Lung (tissue), 12 donors: ENCODE data around the gene ALDH1A1. TPM values are rescaled to one million over a fixed set of nuclear protein-coding genes. Genes with fewer than 3 reads are reported as not detected.

Experiments used
- ATAC-seq: fragments of 200-7000 bp; cut with Tn5 transposase; one replicate; pipeline ENCODE4 v1.9.1; 2020; ENCODE audit warnings: moderate number of reproducible peaks; ENCODE audit not compliant: insufficient read depth, low FRiP score
- DNase-seq, 3 donors: peaks; one replicate each; pipeline ENCODE4 v3.0.0-alpha.2; 2013 to 2017
- H3K27ac ChIP-seq, 2 donors: one replicate each; pipeline ENCODE4 v1.5.1; 2013; ENCODE audit warnings: mild to moderate bottlenecking in 2 of 2, moderate library complexity in 2 of 2, control low read depth in 1 of 2, inconsistent platforms in 1 of 2, low read depth in 1 of 2, low read length in 1 of 2
- H3K27me3 ChIP-seq, 3 donors: one replicate each; pipeline ENCODE4 v1.5.1; 2013; ENCODE audit warnings: low read length in 2 of 3; ENCODE audit not compliant: control insufficient read depth in 3 of 3, insufficient read depth in 3 of 3
- H3K36me3 ChIP-seq, 4 donors: one replicate each; pipeline ENCODE4 v1.5.1; 2013; ENCODE audit warnings: low read length in 4 of 4, mild to moderate bottlenecking in 1 of 4, moderate library complexity in 1 of 4; ENCODE audit not compliant: control insufficient read depth in 4 of 4, insufficient read depth in 4 of 4
- H3K4me1 ChIP-seq, 5 donors: one replicate each; pipeline ENCODE4 v1.5.1; 2013; ENCODE audit warnings: low read length in 5 of 5, mild to moderate bottlenecking in 2 of 5, moderate library complexity in 1 of 5; ENCODE audit not compliant: control insufficient read depth in 5 of 5, insufficient read depth in 5 of 5
- H3K4me3 ChIP-seq: one replicate; pipeline ENCODE4 v1.5.1; 2013; ENCODE audit warnings: mild to moderate bottlenecking, control low read depth, moderate library complexity
- H3K9ac ChIP-seq, 2 donors: one replicate each; pipeline ENCODE4 v1.5.1; 2013; ENCODE audit warnings: low read length in 2 of 2, control low read depth in 1 of 2; ENCODE audit not compliant: insufficient read depth in 1 of 2
- H3K9me3 ChIP-seq, 4 donors: one replicate each; pipeline ENCODE4 v1.5.1; 2013; ENCODE audit warnings: low read length in 3 of 4, mild to moderate bottlenecking in 1 of 4, moderate library complexity in 1 of 4; ENCODE audit not compliant: control insufficient read depth in 4 of 4, insufficient read depth in 3 of 4
- WGBS, 2 donors: extraction: QIAGEN DNeasy Blood & Tissue Kit; methylation state at CpG; one replicate each; pipeline ENCODE4 v1.1.7; 2013; 5-methylcytosine and 5-hydroxymethylcytosine counted together
- polyA plus RNA-seq, 2 donors: library from polyadenylated mRNA; stranded (reverse); fragments of 200-250 nt; gene quantifications; one replicate each; pipeline ENCODE4 v1.2.1, GENCODE V29; 2013
- total RNA-seq, 2 donors: library from RNA; depleted of rRNA in 1 of 2; stranded (reverse); fragments of >200 nt in 1 of 2; gene quantifications; one replicate each; pipeline ENCODE4 v1.2.1, GENCODE V29; 2014 to 2021
- TF ChIP-seq, protein P1 (sequence below): IDR thresholded peaks from 2 replicates; pipeline ENCODE4 v1.5.1; 2012; ENCODE audit warnings: mild to moderate bottlenecking; ENCODE audit errors: control extremely low read depth, extremely low read depth
- donor health status: control.
- donor health status: control.
- donor health status: Bipolar disorder and iron deficiency.
- donor health status: healthy.
- donor health status: DM: yes; HTN: yes; CAD: no.

The ALDH1A1 gene
- total and polyA plus RNA-seq, 4 donors, result 31.9 to 168 (median 131) TPM

DNA sequence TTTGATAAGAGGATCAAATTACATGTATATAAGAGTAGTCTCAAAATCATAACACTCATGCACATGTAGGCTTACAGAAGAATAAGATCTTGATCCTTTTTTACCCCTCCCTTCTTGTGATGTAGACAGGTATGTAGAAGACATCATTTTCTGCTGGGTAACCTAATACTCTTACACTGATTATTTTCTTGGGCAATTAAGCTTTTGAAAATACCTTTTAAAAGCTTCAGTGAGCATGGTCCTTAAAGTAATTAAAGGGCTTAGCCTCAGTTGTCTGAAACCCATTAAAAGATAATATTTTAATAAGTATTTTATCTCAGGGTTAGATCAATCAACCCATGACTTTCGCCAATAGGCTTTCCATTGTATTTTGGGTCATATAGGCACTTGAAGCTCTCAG is 50.6 kb downstream of the ALDH1A1 start:
- ATAC-seq, result no peak

DNA sequence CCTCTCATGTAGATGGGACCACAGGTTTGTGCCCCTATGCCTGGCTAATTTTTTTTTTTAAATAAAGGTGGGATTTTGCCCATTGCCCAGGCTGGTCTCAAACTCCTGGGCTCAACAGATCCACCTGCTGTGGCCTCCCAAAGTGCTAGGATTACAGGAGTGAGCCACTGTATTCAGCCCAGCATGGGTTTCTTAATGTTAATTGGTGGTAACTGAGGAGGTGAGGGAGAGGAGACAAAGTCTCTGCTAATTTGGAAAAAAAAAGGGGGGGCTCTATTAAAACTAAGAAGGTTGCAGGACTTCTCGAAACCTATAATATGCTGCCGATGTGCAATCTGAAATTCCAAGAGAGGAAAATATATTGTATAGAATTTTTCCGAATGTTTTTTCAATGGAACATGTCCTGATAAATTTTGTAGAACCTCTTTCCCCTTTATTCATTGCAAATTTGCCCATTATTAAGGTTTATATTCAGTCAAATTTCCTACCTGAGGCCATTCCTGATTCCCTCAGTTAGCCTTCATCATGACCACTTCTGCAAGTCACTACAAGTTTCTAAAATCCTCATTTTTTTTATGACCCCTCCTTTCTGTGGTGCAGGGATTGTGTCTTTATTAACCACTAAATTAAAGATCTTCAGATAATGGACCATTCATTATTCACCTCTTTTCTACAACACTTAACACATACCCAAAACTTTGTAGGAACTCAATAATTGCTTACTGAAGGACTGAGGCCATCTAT is 52.9 kb downstream of the ALDH1A1 start:
- 96 to 98% methylated on average over 3 of the region's 3 CpGs for WGBS, 2 donors
- TF ChIP-seq, protein P1, sequence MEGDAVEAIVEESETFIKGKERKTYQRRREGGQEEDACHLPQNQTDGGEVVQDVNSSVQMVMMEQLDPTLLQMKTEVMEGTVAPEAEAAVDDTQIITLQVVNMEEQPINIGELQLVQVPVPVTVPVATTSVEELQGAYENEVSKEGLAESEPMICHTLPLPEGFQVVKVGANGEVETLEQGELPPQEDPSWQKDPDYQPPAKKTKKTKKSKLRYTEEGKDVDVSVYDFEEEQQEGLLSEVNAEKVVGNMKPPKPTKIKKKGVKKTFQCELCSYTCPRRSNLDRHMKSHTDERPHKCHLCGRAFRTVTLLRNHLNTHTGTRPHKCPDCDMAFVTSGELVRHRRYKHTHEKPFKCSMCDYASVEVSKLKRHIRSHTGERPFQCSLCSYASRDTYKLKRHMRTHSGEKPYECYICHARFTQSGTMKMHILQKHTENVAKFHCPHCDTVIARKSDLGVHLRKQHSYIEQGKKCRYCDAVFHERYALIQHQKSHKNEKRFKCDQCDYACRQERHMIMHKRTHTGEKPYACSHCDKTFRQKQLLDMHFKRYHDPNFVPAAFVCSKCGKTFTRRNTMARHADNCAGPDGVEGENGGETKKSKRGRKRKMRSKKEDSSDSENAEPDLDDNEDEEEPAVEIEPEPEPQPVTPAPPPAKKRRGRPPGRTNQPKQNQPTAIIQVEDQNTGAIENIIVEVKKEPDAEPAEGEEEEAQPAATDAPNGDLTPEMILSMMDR, result no peak

More for the DNA sequence above, 50.6 kb downstream of the ALDH1A1 start:
- Histone ChIP-seq H3K36me3 (peaks cover 0 to 1% (median 0%) of the 10 kb centered on the region in 4 donors), H3K9me3 (no peaks in the 10 kb centered on the region), H3K27ac (no peak overlapping the region), H3K4me3 (no peak overlapping the region), H3K4me1 (peaks cover 0 to 2% (median 0%) of the 10 kb centered on the region in 5 donors), H3K27me3 (no peaks in the 10 kb centered on the region), H3K9ac (no peak overlapping the region)
- 95 to 98% methylated on average over 1 of the region's 1 CpG for WGBS, 2 donors
- TF ChIP-seq, protein P1, result no peak
- DNase-seq, result no peak

DNA sequence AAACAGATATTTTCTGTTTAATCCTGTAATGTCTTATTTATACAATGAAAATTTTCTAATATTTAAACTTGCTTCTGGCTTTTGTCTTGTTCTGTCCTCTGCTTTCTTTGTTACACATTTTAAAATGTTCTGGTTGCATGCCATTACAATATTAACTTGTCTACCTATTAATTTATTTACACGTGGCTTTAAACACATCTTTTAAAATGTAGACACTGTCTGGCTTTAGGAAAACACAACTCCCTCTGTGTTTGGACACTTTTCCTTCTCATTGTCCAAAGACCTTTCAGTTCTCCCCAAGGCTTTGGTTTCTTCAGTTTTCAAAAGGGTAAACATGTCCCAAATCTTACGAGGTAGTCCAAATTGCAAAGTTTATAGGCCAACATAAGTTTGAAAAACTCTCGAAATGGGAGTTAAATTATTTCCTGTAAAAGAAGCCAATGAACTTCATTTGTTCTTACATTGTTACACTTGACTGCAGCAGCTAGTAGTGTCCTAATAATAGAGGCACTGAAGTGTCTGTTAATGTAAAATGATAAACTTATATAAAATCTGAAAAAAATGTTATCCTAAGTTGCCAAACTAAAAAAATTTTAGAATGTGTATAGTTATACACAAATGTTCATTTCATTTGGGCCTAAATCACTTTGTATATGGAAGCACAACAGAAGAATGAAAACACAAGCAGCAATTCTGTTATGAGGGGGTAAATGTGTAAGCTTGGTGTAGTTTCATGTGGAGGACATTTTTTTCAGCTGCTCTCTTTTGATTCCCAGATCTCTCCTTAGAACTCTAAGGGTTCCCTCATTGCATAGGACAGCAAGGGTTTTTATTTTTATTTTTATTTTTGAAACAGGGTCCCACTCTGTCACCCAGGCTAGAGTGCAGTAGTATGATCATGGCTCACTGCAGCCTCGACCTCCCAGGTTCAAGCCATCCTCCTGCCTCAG is 53.8 kb downstream of the ALDH1A1 start:
- no peak overlapping the region for H3K4me3 ChIP-seq
- no peak overlapping the region for H3K9ac ChIP-seq
- no peak for ATAC-seq
- DNase-seq, result no peak
- no peaks in the 10 kb centered on the region for H3K4me1 ChIP-seq
- no peak overlapping the region for H3K27ac ChIP-seq
- TF ChIP-seq, protein P1, result no peak
- WGBS, 2 donors, result 80 to 87% methylated on average over 4 of the region's 4 CpGs
- no peaks in the 10 kb centered on the region for H3K27me3 ChIP-seq
- no peaks in the 10 kb centered on the region for H3K9me3 ChIP-seq
- H3K36me3 ChIP-seq, result peaks cover 0 to 1% (median 0%) of the 10 kb centered on the region in 4 donors

More for the DNA sequence above, 52.9 kb downstream of the ALDH1A1 start:
- DNase-seq, result no peak
- Histone ChIP-seq H3K4me1 (no peaks in the 10 kb centered on the region), H3K9me3 (no peaks in the 10 kb centered on the region), H3K27ac (no peak overlapping the region), H3K27me3 (no peaks in the 10 kb centered on the region), H3K9ac (no peak overlapping the region), H3K4me3 (no peak overlapping the region), H3K36me3 (peaks cover 0 to 1% (median 0%) of the 10 kb centered on the region in 4 donors)
- no peak for ATAC-seq
